Right renal cortex interstitium (tissue), 3 donors: ENCODE data around the gene LCLAT1. TPM values are rescaled to one million over a fixed set of nuclear protein-coding genes. Genes with fewer than 3 reads are reported as not detected.
"Not testable (repeated sequence)": the region's sequence is repeated elsewhere in the genome, so short reads cannot be mapped to it uniquely, and the experiment has no call there.

Experiments
- DNase-seq, 3 donors: peaks; one replicate each; pipeline ENCODE4 v3.0.0-alpha.2; 2013; ENCODE audit warnings: low read depth in 3 of 3, low spot score in 2 of 3
- polyA plus RNA-seq, 3 donors: library from polyadenylated mRNA; unstranded; fragments of 120-200 nt; gene quantifications; one replicate each; pipeline ENCODE4 v1.2.1, GENCODE V29; 2013; ENCODE audit not compliant: insufficient read length in 3 of 3

The LCLAT1 gene
- polyA plus RNA-seq, 3 donors = 19.6 to 20.5 (median 20.1) TPM

GRCh38 chr2:30484995-30485394, 37.9 kb downstream of the LCLAT1 start:
- DNase-seq = no peak

GRCh38 chr2:30486655-30487054, 39.6 kb downstream of the LCLAT1 start:
- DNase-seq = no peak

GRCh38 chr2:30487603-30488002, 40.6 kb downstream of the LCLAT1 start:
- DNase-seq = no peak

GRCh38 chr2:30488012-30488659, 41.1 kb downstream of the LCLAT1 start:
- DNase-seq = no peak

GRCh38 chr2:30491225-30491624, 44.2 kb downstream of the LCLAT1 start:
- DNase-seq = no peak

GRCh38 chr2:30492185-30492584, 45.1 kb downstream of the LCLAT1 start:
- DNase-seq = no peak

GRCh38 chr2:30492619-30493018, 45.6 kb downstream of the LCLAT1 start:
- no peak for DNase-seq

- no peak for DNase-seq
Observed at GRCh38 chr2:30493440-30493839, 46.4 kb downstream of the LCLAT1 start.

GRCh38 chr2:30495896-30496295, 48.9 kb downstream of the LCLAT1 start:
- not testable (repeated sequence) for DNase-seq

GRCh38 chr2:30499681-30500080, 52.6 kb downstream of the LCLAT1 start:
- no peak for DNase-seq

- DNase-seq = no peak
Observed at GRCh38 chr2:30500699-30501098, 53.7 kb downstream of the LCLAT1 start.

GRCh38 chr2:30502310-30502709, 55.3 kb downstream of the LCLAT1 start:
- no peak for DNase-seq

GRCh38 chr2:30503007-30503694, 56.1 kb downstream of the LCLAT1 start:
- DNase-seq = no peak

GRCh38 chr2:30503695-30504052, 56.6 kb downstream of the LCLAT1 start:
- DNase-seq = no peak

- no peak for DNase-seq
Observed at GRCh38 chr2:30504731-30505130, 57.7 kb downstream of the LCLAT1 start.

- DNase-seq = no peak
Observed at GRCh38 chr2:30505500-30506180, 58.6 kb downstream of the LCLAT1 start.

- not testable (repeated sequence) for DNase-seq
Observed at GRCh38 chr2:30507460-30507859, 60.4 kb downstream of the LCLAT1 start.

- DNase-seq = no peak
Observed at GRCh38 chr2:30509716-30510115, 62.7 kb downstream of the LCLAT1 start.

- no peak for DNase-seq
Observed at GRCh38 chr2:30510409-30510808, 63.4 kb downstream of the LCLAT1 start.

GRCh38 chr2:30511122-30512083, 64.4 kb downstream of the LCLAT1 start:
- no peak for DNase-seq
